Activated T-helper 1 cell treated with anti-CD3 and anti-CD28 coated beads, Interleukin-12 subunit alpha, Interleukin-12 subunit beta, Interleukin-2, Interleukin-4 antibody, amounts not matched to agents 30 ng/mL and 10 ng/mL and 1 ng/mL, durations not matched to agents 14 hours and 24 hours and 36 hours (primary cell): Measurements from ENCODE around the gene AGT. TPM values are rescaled to one million over a fixed set of nuclear protein-coding genes. Genes with fewer than 3 reads are reported as not detected.

ENCODE experiments used
- DNase-seq: peaks from one replicate; pipeline ENCODE4 v3.0.0; 2021; ENCODE audit warnings: low spot score
- H3K27ac Mint-ChIP-seq: one replicate; pipeline ENCODE4 v1.8.0; 2021; ENCODE audit warnings: mild to moderate bottlenecking, mixed read lengths
- H3K27me3 Mint-ChIP-seq: one replicate; pipeline ENCODE4 v1.8.0; 2022; ENCODE audit warnings: mild to moderate bottlenecking, moderate library complexity, mixed read lengths; ENCODE audit not compliant: insufficient read depth
- H3K36me3 Mint-ChIP-seq: one replicate; pipeline ENCODE4 v1.8.0; 2021; ENCODE audit warnings: low read depth, mixed read lengths
- H3K4me1 Mint-ChIP-seq: one replicate; pipeline ENCODE4 v1.8.0; 2021; ENCODE audit warnings: low read depth, mixed read lengths
- H3K4me3 Mint-ChIP-seq: one replicate; pipeline ENCODE4 v1.8.0; 2021; ENCODE audit warnings: mild to moderate bottlenecking, moderate library complexity, mixed read lengths
- H3K9me3 Mint-ChIP-seq: one replicate; pipeline ENCODE4 v1.8.0; 2021; ENCODE audit warnings: mixed read lengths
- intact Hi-C: fragments of 100-400 bp; cut with micrococcal nuclease; formaldehyde crosslinking; loops from one replicate; pipeline ENCODE4 v1.15.1; 2024
- total RNA-seq: library from RNA; stranded (reverse); gene quantifications from 2 replicates; pipeline ENCODE4 v1.2.3, GENCODE V29; 2022

Gene AGT
- total RNA-seq, 1 donor from 2014 or later, result not detected

- no peaks in the 10 kb centered on the region for H3K9me3 Mint-ChIP-seq
- intact Hi-C loops, result loop anchor here (5.0 kb wide), 2 partner anchors 117 to 227 kb away; partner anchors contain the start of genes ARV1, C1orf198 and TTC13
- H3K4me3 Mint-ChIP-seq, result no peak overlapping the region
- no peaks in the 10 kb centered on the region for H3K27me3 Mint-ChIP-seq
- H3K4me1 Mint-ChIP-seq, result peaks cover 8% of the 10 kb centered on the region
- H3K27ac Mint-ChIP-seq, result no peak overlapping the region
- no peaks in the 10 kb centered on the region for H3K36me3 Mint-ChIP-seq
- no peak for DNase-seq
Observed at GRCh38 chr1:230750576-230750975, 36.7 kb upstream of the AGT start.

- Mint-ChIP-seq H3K9me3 (no peaks in the 10 kb centered on the region), H3K4me1 (peaks cover 8% of the 10 kb centered on the region), H3K27me3 (no peaks in the 10 kb centered on the region), H3K36me3 (no peaks in the 10 kb centered on the region), H3K27ac (no peak overlapping the region), H3K4me3 (no peak overlapping the region)
- DNase-seq, result no peak
- intact Hi-C loops, result loop anchor here (5.0 kb wide), 2 partner anchors 118 to 228 kb away; partner anchors contain the start of genes ARV1, C1orf198 and TTC13
Observed at GRCh38 chr1:230749635-230750034, 35.7 kb upstream of the AGT start.

GRCh38 chr1:230749150-230749549 lies 35.2 kb upstream of the AGT start:
- Mint-ChIP-seq H3K9me3 (no peaks in the 10 kb centered on the region), H3K36me3 (no peaks in the 10 kb centered on the region), H3K27me3 (no peaks in the 10 kb centered on the region), H3K27ac (no peak overlapping the region), H3K4me3 (no peak overlapping the region), H3K4me1 (peaks cover 8% of the 10 kb centered on the region)
- intact Hi-C loops, result no loop called here
- DNase-seq, result no peak

GRCh38 chr1:230747890-230748800 lies 34.2 kb upstream of the AGT start:
- Mint-ChIP-seq H3K4me1 (no peaks in the 10 kb centered on the region), H3K9me3 (no peaks in the 10 kb centered on the region), H3K4me3 (no peak overlapping the region), H3K27me3 (peaks cover 2% of the 10 kb centered on the region), H3K36me3 (no peaks in the 10 kb centered on the region), H3K27ac (no peak overlapping the region)
- intact Hi-C loops, result no loop called here
- no peak for DNase-seq

- no peaks in the 10 kb centered on the region for H3K36me3 Mint-ChIP-seq
- no peaks in the 10 kb centered on the region for H3K4me1 Mint-ChIP-seq
- peaks cover 2% of the 10 kb centered on the region for H3K27me3 Mint-ChIP-seq
- DNase-seq, result no peak
- no peak within 1 kb of the TSS for H3K4me3 Mint-ChIP-seq
- no peak within 1 kb of the TSS for H3K27ac Mint-ChIP-seq
- intact Hi-C loops, result no loop called here
- H3K9me3 Mint-ChIP-seq, result no peaks in the 10 kb centered on the region
Observed at GRCh38 chr1:230747127-230747730, 33.3 kb upstream of the AGT start, which contains the start of gene CAPN9. Gene CAPN9, plus strand, starts transcription at chr1:230747388. Its CDS starts 109 bp downstream, at chr1:230747497.

DNA sequence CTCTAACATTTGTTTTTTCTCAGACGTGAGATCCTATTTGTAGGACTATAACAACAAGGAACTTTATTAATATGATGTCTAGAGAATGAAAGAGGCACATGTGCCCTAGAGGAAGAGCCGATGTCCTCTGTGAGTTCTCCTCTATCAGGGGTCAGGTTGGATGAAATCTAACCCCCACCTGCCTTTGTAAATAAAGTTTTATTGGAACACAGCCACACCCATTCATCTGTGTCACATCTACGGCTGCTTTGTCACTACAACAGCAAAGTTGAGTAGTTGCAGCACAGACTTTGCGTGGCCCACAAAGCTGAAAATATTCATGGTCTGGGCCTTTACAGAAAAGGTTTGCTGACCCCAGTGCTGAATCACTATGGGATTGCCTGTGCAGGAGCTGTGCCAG lies 32.7 kb upstream of the AGT start:
- Mint-ChIP-seq H3K36me3 (no peaks in the 10 kb centered on the region), H3K27me3 (peaks cover 3% of the 10 kb centered on the region), H3K27ac (no peak overlapping the region), H3K9me3 (no peaks in the 10 kb centered on the region), H3K4me1 (no peaks in the 10 kb centered on the region), H3K4me3 (no peak overlapping the region)
- DNase-seq, result no peak
- intact Hi-C loops, result no loop called here

GRCh38 chr1:230745071-230745470 lies 31.1 kb upstream of the AGT start:
- Mint-ChIP-seq H3K9me3 (no peaks in the 10 kb centered on the region), H3K4me3 (no peak overlapping the region), H3K27ac (no peak overlapping the region), H3K4me1 (no peaks in the 10 kb centered on the region), H3K27me3 (peaks cover 7% of the 10 kb centered on the region), H3K36me3 (no peaks in the 10 kb centered on the region)
- DNase-seq, result no peak
- intact Hi-C loops, result no loop called here

DNA sequence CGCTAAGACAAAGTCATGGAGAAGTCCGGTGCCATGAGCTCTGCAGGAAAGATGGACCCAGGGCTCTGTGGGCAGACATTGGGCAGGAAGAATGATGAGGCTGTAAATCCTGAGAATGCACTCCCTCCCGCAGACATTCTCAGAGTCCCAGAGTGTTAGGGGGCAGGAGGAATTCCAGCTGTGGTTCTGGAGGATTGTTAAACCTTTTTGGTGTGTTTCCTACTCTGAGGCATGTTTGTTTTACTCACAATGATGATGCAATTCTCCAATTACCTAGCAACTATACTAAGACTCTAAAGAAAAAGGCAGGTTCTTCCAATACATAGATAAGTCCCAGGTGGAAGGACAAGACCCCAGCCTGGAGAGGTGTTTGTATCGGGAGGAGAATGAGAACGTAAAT lies 30.5 kb upstream of the AGT start:
- H3K27ac Mint-ChIP-seq, result no peak overlapping the region

GRCh38 chr1:230743899-230744298 lies 30.0 kb upstream of the AGT start:
- no peaks in the 10 kb centered on the region for H3K4me1 Mint-ChIP-seq
- H3K9me3 Mint-ChIP-seq, result no peaks in the 10 kb centered on the region
- no peaks in the 10 kb centered on the region for H3K36me3 Mint-ChIP-seq
- H3K4me3 Mint-ChIP-seq, result no peak overlapping the region
- intact Hi-C loops, result no loop called here
- peaks cover 7% of the 10 kb centered on the region for H3K27me3 Mint-ChIP-seq
- H3K27ac Mint-ChIP-seq, result no peak overlapping the region
- no peak for DNase-seq

More for the DNA sequence above, 30.5 kb upstream of the AGT start:
- H3K27me3 Mint-ChIP-seq, result peaks cover 7% of the 10 kb centered on the region
- DNase-seq, result no peak
- no peak overlapping the region for H3K4me3 Mint-ChIP-seq
- H3K36me3 Mint-ChIP-seq, result no peaks in the 10 kb centered on the region
- no peaks in the 10 kb centered on the region for H3K9me3 Mint-ChIP-seq
- no peaks in the 10 kb centered on the region for H3K4me1 Mint-ChIP-seq
- intact Hi-C loops, result no loop called here

DNA sequence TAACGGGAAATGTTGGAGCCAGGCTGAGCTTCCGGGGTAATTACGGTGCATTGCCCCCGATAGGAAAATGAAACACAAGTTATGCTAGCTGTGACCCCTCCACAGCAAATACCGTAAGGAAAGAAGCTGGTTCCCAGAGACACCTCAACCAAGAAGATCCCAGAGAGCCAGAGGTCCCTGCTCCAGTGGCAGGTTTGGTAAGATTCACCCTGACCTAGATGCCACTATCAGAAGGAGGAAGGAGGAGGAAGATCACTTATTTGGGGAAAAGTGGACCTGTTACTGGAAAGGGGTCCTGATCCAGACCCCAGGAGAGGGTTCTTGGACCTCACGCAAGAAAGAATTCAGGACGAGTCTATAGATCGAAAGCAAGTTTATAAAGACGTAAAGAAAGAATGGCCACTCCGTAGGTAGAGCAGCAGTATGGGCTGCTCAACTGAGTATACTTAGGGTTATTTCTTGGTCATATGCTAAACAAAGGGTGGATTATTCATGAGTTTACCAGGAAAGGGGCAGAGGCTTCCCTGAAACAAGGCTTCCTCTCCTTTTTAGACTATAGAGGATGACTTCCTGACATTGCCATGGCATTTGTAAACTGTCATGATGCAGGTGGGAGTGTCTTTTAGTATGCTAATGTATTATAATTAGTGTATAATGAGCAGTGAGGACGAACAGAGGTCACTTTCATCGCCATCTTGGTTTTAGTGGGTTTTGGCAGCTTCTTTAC lies 25.8 kb upstream of the AGT start:
- DNase-seq, result no peak
- no peaks in the 10 kb centered on the region for H3K4me1 Mint-ChIP-seq
- no peaks in the 10 kb centered on the region for H3K36me3 Mint-ChIP-seq
- H3K27ac Mint-ChIP-seq, result no peak overlapping the region
- H3K27me3 Mint-ChIP-seq, result peaks cover 7% of the 10 kb centered on the region
- H3K9me3 Mint-ChIP-seq, result no peaks in the 10 kb centered on the region
- intact Hi-C loops, result no loop called here
- H3K4me3 Mint-ChIP-seq, result no peak overlapping the region

DNA sequence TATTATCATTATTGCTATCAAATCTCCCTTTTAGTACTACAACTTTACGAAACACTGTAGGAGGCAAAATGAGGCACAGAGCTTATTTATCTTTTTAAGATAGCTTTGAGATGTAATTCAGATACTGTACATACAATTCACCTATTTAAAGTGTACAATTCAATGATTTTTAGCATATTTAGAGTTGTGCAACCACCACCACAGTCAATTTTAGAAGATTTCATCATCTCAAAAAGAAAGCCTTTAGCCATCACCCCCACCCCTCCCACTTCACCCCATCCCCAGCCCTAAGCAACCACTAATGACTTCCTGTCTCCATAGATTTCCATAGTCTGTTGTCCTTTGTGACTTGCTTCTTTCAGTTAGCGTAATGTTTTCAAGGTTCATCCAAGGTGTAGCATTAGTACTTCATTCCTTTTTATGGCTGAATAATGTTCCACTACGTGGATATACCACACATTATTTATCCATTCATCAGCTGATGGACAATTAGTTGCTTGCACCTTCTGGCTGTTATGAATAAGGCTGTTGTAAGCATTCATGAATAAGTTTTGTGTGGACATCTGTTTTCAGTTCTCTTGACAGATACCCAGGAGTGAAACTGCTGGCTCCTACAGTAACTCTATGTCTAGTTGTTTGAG lies 23.8 kb upstream of the AGT start:
- Mint-ChIP-seq H3K27ac (no peak overlapping the region), H3K36me3 (no peaks in the 10 kb centered on the region), H3K9me3 (no peaks in the 10 kb centered on the region), H3K27me3 (peaks cover 8% of the 10 kb centered on the region), H3K4me1 (no peaks in the 10 kb centered on the region), H3K4me3 (no peak overlapping the region)
- no peak for DNase-seq
- intact Hi-C loops, result no loop called here

- Mint-ChIP-seq H3K4me3 (no peak overlapping the region), H3K27me3 (peaks cover 4% of the 10 kb centered on the region), H3K9me3 (no peaks in the 10 kb centered on the region), H3K4me1 (no peaks in the 10 kb centered on the region), H3K27ac (no peak overlapping the region), H3K36me3 (no peaks in the 10 kb centered on the region)
- no peak for DNase-seq
- intact Hi-C loops, result no loop called here
Observed at GRCh38 chr1:230735447-230735846, 21.5 kb upstream of the AGT start.
